Left forelimb (tissue), 1 donor: ENCODE results near the gene OR9G1.
"Not testable (repeated sequence)": the region's sequence is repeated elsewhere in the genome, so short reads cannot be mapped to it uniquely, and the experiment has no call there.

Experiments
- DNase-seq: peaks from one replicate; pipeline ENCODE4 v3.0.0-alpha.2; 2018; ENCODE audit warnings: low spot score

OR9G1 gene

GRCh38 chr11:56698795-56699194 lies at the start of gene OR9G1:
OR9G1 (plus strand) TSS chr11:56699095; CDS start chr11:56700388, 1,293 bp downstream.
- no peak for DNase-seq

- no peak for DNase-seq
Measured at GRCh38 chr11:56659755-56660154, 39.1 kb upstream of the OR9G1 start.

GRCh38 chr11:56663386-56663785 lies 35.5 kb upstream of the OR9G1 start, which contains the start of gene OR5AR1:
OR5AR1 (plus strand) TSS chr11:56663686; CDS start chr11:56663686, 0 bp downstream.
- DNase-seq = no peak

GRCh38 chr11:56670984-56671383 lies 27.9 kb upstream of the OR9G1 start:
- DNase-seq = no peak

- no peak for DNase-seq
Measured at GRCh38 chr11:56688554-56689100, 10.3 kb upstream of the OR9G1 start.

GRCh38 chr11:56691179-56691578 lies 7.7 kb upstream of the OR9G1 start:
- DNase-seq = not testable (repeated sequence)

- no peak for DNase-seq
Measured at GRCh38 chr11:56693428-56693827, 5.5 kb upstream of the OR9G1 start.

GRCh38 chr11:56700242-56700913 lies 1.5 kb downstream of the OR9G1 start:
- DNase-seq = no peak

GRCh38 chr11:56700914-56701485 lies 2.1 kb downstream of the OR9G1 start:
- no peak for DNase-seq

GRCh38 chr11:56705784-56706396 lies 7.0 kb downstream of the OR9G1 start:
- no peak for DNase-seq

GRCh38 chr11:56706486-56706885 lies 7.6 kb downstream of the OR9G1 start:
- DNase-seq = no peak

GRCh38 chr11:56714206-56714605 lies 15.3 kb downstream of the OR9G1 start:
- DNase-seq = no peak

- DNase-seq = no peak
Measured at GRCh38 chr11:56716379-56716854, 17.5 kb downstream of the OR9G1 start.

GRCh38 chr11:56720513-56720912 lies 21.6 kb downstream of the OR9G1 start:
- DNase-seq = no peak

GRCh38 chr11:56740107-56740506 lies 41.2 kb downstream of the OR9G1 start:
- no peak for DNase-seq

GRCh38 chr11:56740886-56741285 lies 42.0 kb downstream of the OR9G1 start:
- DNase-seq = no peak

GRCh38 chr11:56748597-56748996 lies 49.7 kb downstream of the OR9G1 start, which contains the start of gene OR9G4:
OR9G4 (minus strand) TSS chr11:56748697; CDS start chr11:56743766, 4,931 bp downstream.
- no peak for DNase-seq

GRCh38 chr11:56750190-56750589 lies 51.3 kb downstream of the OR9G1 start:
- no peak for DNase-seq

GRCh38 chr11:56751480-56751879 lies 52.6 kb downstream of the OR9G1 start:
- DNase-seq = no peak
